Heart left ventricle (tissue), 13 donors: ENCODE results near the gene VAMP5.

Experiments
- POLR2A ChIP-seq, 2 donors: fragments of 450-650 bp; IDR thresholded peaks; one replicate each; pipeline ENCODE4 v1.6.1; 2017; ENCODE audit warnings: antibody characterized with exemption in 2 of 2, mild to moderate bottlenecking in 2 of 2, moderate library complexity in 2 of 2
- TF ChIP-seq, protein P1 (sequence below), 12 donors: fragments of 200-600 bp; sonication (generic) in 4 of 12; IDR thresholded peaks; one replicate each; pipeline versions ENCODE4 v1.5.0 to v1.8.0; 2018 to 2022; ENCODE audit warnings: antibody characterized with exemption in 12 of 12, mild to moderate bottlenecking in 5 of 12
- donor health status: ischemic (EF 13 %, LVEDD 7.1; RV severe dilation, severe dysfunction).
- donor health status: DM: no; HTN: yes; CAD: no.
- donor health status: DM: no; HTN: no; CAD: no.
- donor health status: ischemic (EF 25% LVEDD 6.9; RV normal size, moderate dysfunction).
- donor health status: ischemic (EF 25% LVEDD 5.7; RV mildly dilated, moderate dysfunction).
- donor health status: ischemic (EF 35%, LVEDD 5.7; RV mildly dilated, moderate dysfunction).
- donor health status: nonischemic (EF 11% LVEDD 7.7; RV severe dilation, severe dysfunction).
- donor health status: DM: yes; HTN: yes; CAD: no.
- donor health status: PGD.
- donor health status: ischemic (EF 29% LVEDD 5.4; RV normal size, mild dysfunction).
- donor health status: nonischemic (EF 23%, LVEDD 6.1; RV moderate dilation, normal function).

DNA sequence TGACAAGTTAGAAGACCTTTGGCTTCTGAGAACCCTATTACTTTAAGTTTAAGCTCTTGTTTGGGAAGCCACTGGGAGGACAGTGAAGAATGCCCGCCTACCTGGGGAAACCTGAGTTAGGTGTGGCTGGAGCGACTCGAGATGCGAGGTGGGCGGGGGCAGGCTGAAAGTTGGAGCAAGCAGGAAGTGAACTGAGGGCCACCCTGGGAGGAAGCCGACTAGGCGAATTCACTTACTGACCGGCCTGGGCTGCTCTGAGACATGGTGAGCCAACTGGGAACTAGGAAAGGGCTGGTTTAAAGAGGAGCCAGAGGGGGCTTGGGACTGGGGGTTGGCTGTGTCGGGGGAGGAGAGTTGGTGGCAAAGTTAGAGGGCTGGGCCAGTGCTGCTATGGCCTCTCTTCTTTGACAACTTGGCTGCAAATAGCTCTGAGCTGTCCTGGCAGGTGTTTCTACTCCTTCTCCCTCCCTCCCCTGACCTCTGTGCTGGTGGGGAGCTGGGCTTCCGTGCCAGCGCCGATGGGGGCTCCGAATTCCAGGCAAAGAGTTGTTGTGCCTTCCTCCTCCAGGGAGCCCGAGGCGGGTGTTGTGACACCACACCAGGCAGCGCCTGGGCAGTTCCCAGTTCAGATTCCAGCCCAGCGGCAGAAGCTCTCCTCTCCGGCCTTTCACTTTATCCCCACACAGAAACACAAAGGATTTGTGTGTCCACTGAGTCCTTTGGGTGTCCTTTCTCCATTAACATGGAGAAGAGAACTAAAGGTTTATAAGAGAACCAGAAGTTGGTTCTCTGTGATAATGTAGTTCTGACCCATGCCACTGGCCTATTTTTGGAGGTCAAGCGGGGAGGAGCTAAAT lies 6.6 kb upstream of the VAMP5 start, which contains the start of gene VAMP8:
- no peak for TF ChIP-seq POLR2A (IDR thresholded peaks at IDR 0.05)
- TF ChIP-seq, protein P1, sequence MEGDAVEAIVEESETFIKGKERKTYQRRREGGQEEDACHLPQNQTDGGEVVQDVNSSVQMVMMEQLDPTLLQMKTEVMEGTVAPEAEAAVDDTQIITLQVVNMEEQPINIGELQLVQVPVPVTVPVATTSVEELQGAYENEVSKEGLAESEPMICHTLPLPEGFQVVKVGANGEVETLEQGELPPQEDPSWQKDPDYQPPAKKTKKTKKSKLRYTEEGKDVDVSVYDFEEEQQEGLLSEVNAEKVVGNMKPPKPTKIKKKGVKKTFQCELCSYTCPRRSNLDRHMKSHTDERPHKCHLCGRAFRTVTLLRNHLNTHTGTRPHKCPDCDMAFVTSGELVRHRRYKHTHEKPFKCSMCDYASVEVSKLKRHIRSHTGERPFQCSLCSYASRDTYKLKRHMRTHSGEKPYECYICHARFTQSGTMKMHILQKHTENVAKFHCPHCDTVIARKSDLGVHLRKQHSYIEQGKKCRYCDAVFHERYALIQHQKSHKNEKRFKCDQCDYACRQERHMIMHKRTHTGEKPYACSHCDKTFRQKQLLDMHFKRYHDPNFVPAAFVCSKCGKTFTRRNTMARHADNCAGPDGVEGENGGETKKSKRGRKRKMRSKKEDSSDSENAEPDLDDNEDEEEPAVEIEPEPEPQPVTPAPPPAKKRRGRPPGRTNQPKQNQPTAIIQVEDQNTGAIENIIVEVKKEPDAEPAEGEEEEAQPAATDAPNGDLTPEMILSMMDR (IDR thresholded peaks at IDR 0.05), result no peak
